Karpas-422 (cell line): ENCODE results near the gene ANXA7. TPM values are rescaled to one million over a fixed set of nuclear protein-coding genes. Genes with fewer than 3 reads are reported as not detected.

Experiments
- DNase-seq: peaks from one replicate; pipeline ENCODE4 v3.0.0-alpha.2; 2015
- H2AFZ ChIP-seq: fragments of 200-600 bp; sonication (generic); 2 replicates; pipeline ENCODE4 v1.6.1; 2014; ENCODE audit warnings: antibody characterized with exemption, low read length, mixed read lengths
- H3K27ac ChIP-seq: fragments of 200-600 bp; sonication (generic); 2 replicates; pipeline ENCODE4 v1.5.1; 2014; ENCODE audit warnings: mild to moderate bottlenecking, low read length, moderate library complexity
- H3K27me3 ChIP-seq: fragments of 200-600 bp; sonication (generic); 2 replicates; pipeline ENCODE4 v1.6.1; 2014; ENCODE audit warnings: low read length, mixed read lengths
- H3K36me3 ChIP-seq: fragments of 200-600 bp; sonication (generic); 2 replicates; pipeline ENCODE4 v1.6.1; 2014; ENCODE audit warnings: low read length, mixed read lengths; ENCODE audit not compliant: insufficient read depth
- H3K4me1 ChIP-seq: fragments of 200-600 bp; sonication (generic); 2 replicates; pipeline ENCODE4 v1.6.1; 2014; ENCODE audit warnings: mild to moderate bottlenecking, low read length, mixed read lengths
- H3K4me2 ChIP-seq: fragments of 200-600 bp; sonication (generic); 2 replicates; pipeline ENCODE4 v1.6.1; 2014; ENCODE audit warnings: low read length, low read depth, mild to moderate bottlenecking; ENCODE audit not compliant: poor library complexity, severe bottlenecking
- H3K4me3 ChIP-seq: fragments of 200-600 bp; sonication (generic); 2 replicates; pipeline ENCODE4 v1.5.1; 2014; ENCODE audit warnings: mild to moderate bottlenecking, antibody characterized with exemption, low read length, mixed read lengths
- H3K79me2 ChIP-seq: fragments of 200-600 bp; sonication (generic); 2 replicates; pipeline ENCODE4 v1.6.1; 2014; ENCODE audit warnings: mild to moderate bottlenecking, low read length, mixed read lengths
- H3K9ac ChIP-seq: fragments of 200-600 bp; sonication (generic); 2 replicates; pipeline ENCODE4 v1.6.0; 2014; ENCODE audit warnings: low read length
- H3K9me2 ChIP-seq: fragments of 200-600 bp; sonication (generic), shearing (Covaris generic); replicated peaks from 2 replicates; pipeline ENCODE4 v1.6.0; 2014; ENCODE audit warnings: mild to moderate bottlenecking, low read length, moderate library complexity; ENCODE audit not compliant: insufficient read depth
- H3K9me3 ChIP-seq: fragments of 300-700, 200-600 bp; sonication (generic); 2 replicates; pipeline ENCODE4 v1.6.1; 2014; ENCODE audit warnings: low read length, mixed read lengths
- H4K20me1 ChIP-seq: fragments of 200-600 bp; sonication (generic); 2 replicates; pipeline ENCODE4 v1.6.1; 2014; ENCODE audit warnings: mild to moderate bottlenecking, antibody characterized with exemption, low read length, low read depth; ENCODE audit not compliant: insufficient read depth
- total RNA-seq: library from RNA; depleted of rRNA; stranded (reverse); fragments of >200 nt; shearing (Covaris generic); gene quantifications from 2 replicates; pipeline ENCODE4 v1.2.3, GENCODE V29; 2014; ENCODE audit warnings: low replicate concordance

ANXA7 gene
- total RNA-seq, 1 experiment from 2014 or later, result 90.9 TPM

DNA sequence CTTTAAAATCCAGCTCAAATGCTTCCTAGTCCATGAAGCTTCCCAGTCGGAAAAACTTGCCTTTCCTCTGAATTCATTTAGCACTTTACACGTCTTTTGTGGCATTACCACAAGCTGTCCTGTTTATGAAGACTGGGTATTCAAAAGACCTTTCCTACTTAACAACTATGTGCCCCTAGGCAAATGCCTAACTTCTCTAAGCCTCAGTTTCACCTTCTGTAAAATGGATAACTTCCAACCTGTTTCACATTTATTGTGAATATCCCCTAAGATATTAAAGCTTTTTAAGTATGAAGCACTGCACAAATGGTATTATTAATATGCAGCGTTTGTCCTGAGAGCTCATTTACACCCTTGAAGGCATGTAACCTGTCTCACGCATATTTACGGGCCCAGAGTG lies 56.0 kb downstream of the ANXA7 start:
- no peaks in the 10 kb centered on the region for H3K79me2 ChIP-seq
- H3K9me2 ChIP-seq, result no peaks in the 10 kb centered on the region
- peak overlapping the region; percentile 69 for H3K4me3 ChIP-seq
- no peaks in the 10 kb centered on the region for H3K27me3 ChIP-seq
- peaks cover 12% of the 10 kb centered on the region for H3K4me1 ChIP-seq
- H2AFZ ChIP-seq, result peak overlapping the region; percentile 40; the same call in 1 of the 2 replicates
- no peaks in the 10 kb centered on the region for H3K9me3 ChIP-seq
- no peaks in the 10 kb centered on the region for H3K36me3 ChIP-seq
- peak overlapping the region; percentile 75 for H3K9ac ChIP-seq
- H4K20me1 ChIP-seq, result no peaks in the 10 kb centered on the region
- peak overlapping the region; percentile 82 for H3K4me2 ChIP-seq
- DNase-seq, result no peak
- H3K27ac ChIP-seq, result 0 out of 2 replicates have a peak overlapping the region, but pooled peaks have one; percentile 26

GRCh38 chr10:73357166-73357565 lies 56.7 kb downstream of the ANXA7 start:
- H4K20me1 ChIP-seq, result no peaks in the 10 kb centered on the region
- no peaks in the 10 kb centered on the region for H3K9me2 ChIP-seq
- no peaks in the 10 kb centered on the region for H3K27me3 ChIP-seq
- no peaks in the 10 kb centered on the region for H3K36me3 ChIP-seq
- H3K4me1 ChIP-seq, result peaks cover 12% of the 10 kb centered on the region
- no peak overlapping the region for H3K4me3 ChIP-seq
- no peaks in the 10 kb centered on the region for H3K79me2 ChIP-seq
- H3K9me3 ChIP-seq, result no peaks in the 10 kb centered on the region
- H3K9ac ChIP-seq, result no peak overlapping the region
- H3K27ac ChIP-seq, result no peak overlapping the region
- no peak for DNase-seq
- no peak overlapping the region for H3K4me2 ChIP-seq
- H2AFZ ChIP-seq, result no peak overlapping the region

- Histone ChIP-seq H3K4me2 (no peak overlapping the region), H3K27me3 (no peaks in the 10 kb centered on the region), H3K36me3 (0 out of 2 replicates have a peak, but pooled peaks cover 4% of the 10 kb centered on the region), H3K9ac (no peak overlapping the region), H2AFZ (peak overlapping the region; percentile 43; the same call in 1 of the 2 replicates), H3K4me3 (no peak overlapping the region), H3K4me1 (peaks cover 14% of the 10 kb centered on the region), H3K27ac (no peak overlapping the region), H3K9me2 (no peaks in the 10 kb centered on the region), H4K20me1 (no peaks in the 10 kb centered on the region), H3K9me3 (no peaks in the 10 kb centered on the region), H3K79me2 (no peaks in the 10 kb centered on the region)
- DNase-seq, result peak; percentile 40
Measured at GRCh38 chr10:73344269-73344668, 69.6 kb downstream of the ANXA7 start.

- H3K36me3 ChIP-seq, result no peaks in the 10 kb centered on the region
- H3K27me3 ChIP-seq, result no peaks in the 10 kb centered on the region
- no peaks in the 10 kb centered on the region for H3K79me2 ChIP-seq
- no peaks in the 10 kb centered on the region for H3K9me2 ChIP-seq
- DNase-seq, result peak; percentile 24
- H2AFZ ChIP-seq, result no peak overlapping the region
- H3K9ac ChIP-seq, result no peak overlapping the region
- peaks cover 9% of the 10 kb centered on the region for H3K4me1 ChIP-seq
- H4K20me1 ChIP-seq, result no peaks in the 10 kb centered on the region
- H3K9me3 ChIP-seq, result no peaks in the 10 kb centered on the region
- no peak overlapping the region for H3K4me3 ChIP-seq
- H3K27ac ChIP-seq, result no peak overlapping the region
- no peak overlapping the region for H3K4me2 ChIP-seq
Measured at GRCh38 chr10:73340121-73340520, 73.7 kb downstream of the ANXA7 start.

GRCh38 chr10:73339436-73339835 lies 74.4 kb downstream of the ANXA7 start:
- Histone ChIP-seq H2AFZ (no peak overlapping the region), H3K4me3 (no peak overlapping the region), H4K20me1 (no peaks in the 10 kb centered on the region), H3K36me3 (no peaks in the 10 kb centered on the region), H3K9me3 (no peaks in the 10 kb centered on the region), H3K9me2 (no peaks in the 10 kb centered on the region), H3K4me2 (no peak overlapping the region), H3K79me2 (no peaks in the 10 kb centered on the region), H3K27ac (no peak overlapping the region), H3K9ac (no peak overlapping the region), H3K4me1 (peaks cover 3% of the 10 kb centered on the region), H3K27me3 (no peaks in the 10 kb centered on the region)
- no peak for DNase-seq

DNA sequence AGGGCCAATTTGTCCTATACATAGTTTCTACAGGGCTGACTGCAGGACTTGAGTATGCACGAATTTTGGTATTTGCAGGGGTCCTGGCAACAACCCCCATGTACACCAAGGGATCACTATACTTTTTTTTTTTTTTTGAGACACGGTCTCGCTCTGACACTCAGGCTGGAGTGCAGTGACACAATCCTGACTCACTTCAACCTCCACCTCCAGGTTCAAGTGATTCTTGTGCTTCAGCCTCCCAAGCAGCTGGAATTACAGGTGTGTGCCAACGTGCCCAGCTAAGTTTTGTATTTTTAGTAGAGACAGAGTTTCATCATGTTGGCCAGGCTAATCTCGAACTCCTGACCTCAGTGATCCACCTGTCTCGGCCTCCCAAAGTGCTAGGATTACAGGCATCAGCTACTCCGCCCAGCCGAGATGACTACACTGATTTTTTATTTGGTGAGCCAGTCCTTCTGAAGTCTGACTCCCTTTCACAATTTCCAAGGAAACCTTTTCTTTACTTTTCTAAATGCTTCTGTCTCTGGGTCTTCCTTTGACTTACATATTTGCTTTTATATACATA lies 75.0 kb downstream of the ANXA7 start:
- Histone ChIP-seq H3K4me3 (no peak overlapping the region), H3K4me2 (no peak overlapping the region), H3K27ac (no peak overlapping the region), H2AFZ (no peak overlapping the region), H3K9me2 (no peaks in the 10 kb centered on the region), H3K79me2 (no peaks in the 10 kb centered on the region), H3K9me3 (no peaks in the 10 kb centered on the region), H3K27me3 (no peaks in the 10 kb centered on the region), H4K20me1 (no peaks in the 10 kb centered on the region), H3K36me3 (no peaks in the 10 kb centered on the region), H3K4me1 (no peaks in the 10 kb centered on the region), H3K9ac (no peak overlapping the region)
- DNase-seq, result peak; percentile 14

DNA sequence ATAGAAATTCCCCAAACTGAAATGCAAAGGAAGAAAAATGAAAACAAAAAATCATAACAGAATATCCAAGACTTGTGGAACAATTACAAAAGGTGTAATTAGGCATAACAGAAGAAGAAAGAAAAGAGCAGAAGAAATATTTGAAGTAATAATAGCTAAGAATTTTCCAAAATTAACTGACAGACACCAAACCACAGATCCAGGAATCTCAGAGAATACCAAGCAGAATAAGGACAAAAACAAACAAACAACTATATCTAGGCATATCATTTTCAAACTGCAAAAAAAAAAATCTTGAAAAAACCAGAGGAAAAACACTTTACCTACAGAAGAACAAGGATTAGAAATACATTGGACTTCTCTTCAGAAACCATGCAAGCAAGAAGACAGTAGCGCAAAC lies 80.7 kb downstream of the ANXA7 start:
- Histone ChIP-seq H3K27me3 (no peaks in the 10 kb centered on the region), H3K27ac (no peak overlapping the region), H3K4me1 (no peaks in the 10 kb centered on the region), H3K9me2 (no peaks in the 10 kb centered on the region), H3K36me3 (no peaks in the 10 kb centered on the region), H3K9ac (no peak overlapping the region), H3K4me3 (no peak overlapping the region), H3K4me2 (no peak overlapping the region), H4K20me1 (no peaks in the 10 kb centered on the region), H2AFZ (no peak overlapping the region), H3K79me2 (no peaks in the 10 kb centered on the region), H3K9me3 (no peaks in the 10 kb centered on the region)
- DNase-seq, result no peak

- Histone ChIP-seq H3K4me2 (no peak overlapping the region), H3K4me3 (no peak overlapping the region), H3K79me2 (no peaks in the 10 kb centered on the region), H3K9me3 (no peaks in the 10 kb centered on the region), H3K4me1 (no peaks in the 10 kb centered on the region), H3K9ac (no peak overlapping the region), H2AFZ (no peak overlapping the region), H3K36me3 (no peaks in the 10 kb centered on the region), H3K27me3 (no peaks in the 10 kb centered on the region), H3K9me2 (no peaks in the 10 kb centered on the region), H3K27ac (no peak overlapping the region), H4K20me1 (no peaks in the 10 kb centered on the region)
- DNase-seq, result no peak
Measured at GRCh38 chr10:73332379-73332778, 81.5 kb downstream of the ANXA7 start.
